HG02798 (cell line): ENCODE measurements around the gene GUCD1.
"Not testable (repeated sequence)": the region's sequence is repeated elsewhere in the genome, so short reads cannot be mapped to it uniquely, and the experiment has no call there.

Experiments used
- ATAC-seq: cut with Tn5 transposase; IDR thresholded peaks from one replicate; pipeline ENCODE4 v1.9.1; 2021; ENCODE audit warnings: mild to moderate bottlenecking; ENCODE audit not compliant: unreplicated experiment, poor library complexity

The GUCD1 gene

DNA sequence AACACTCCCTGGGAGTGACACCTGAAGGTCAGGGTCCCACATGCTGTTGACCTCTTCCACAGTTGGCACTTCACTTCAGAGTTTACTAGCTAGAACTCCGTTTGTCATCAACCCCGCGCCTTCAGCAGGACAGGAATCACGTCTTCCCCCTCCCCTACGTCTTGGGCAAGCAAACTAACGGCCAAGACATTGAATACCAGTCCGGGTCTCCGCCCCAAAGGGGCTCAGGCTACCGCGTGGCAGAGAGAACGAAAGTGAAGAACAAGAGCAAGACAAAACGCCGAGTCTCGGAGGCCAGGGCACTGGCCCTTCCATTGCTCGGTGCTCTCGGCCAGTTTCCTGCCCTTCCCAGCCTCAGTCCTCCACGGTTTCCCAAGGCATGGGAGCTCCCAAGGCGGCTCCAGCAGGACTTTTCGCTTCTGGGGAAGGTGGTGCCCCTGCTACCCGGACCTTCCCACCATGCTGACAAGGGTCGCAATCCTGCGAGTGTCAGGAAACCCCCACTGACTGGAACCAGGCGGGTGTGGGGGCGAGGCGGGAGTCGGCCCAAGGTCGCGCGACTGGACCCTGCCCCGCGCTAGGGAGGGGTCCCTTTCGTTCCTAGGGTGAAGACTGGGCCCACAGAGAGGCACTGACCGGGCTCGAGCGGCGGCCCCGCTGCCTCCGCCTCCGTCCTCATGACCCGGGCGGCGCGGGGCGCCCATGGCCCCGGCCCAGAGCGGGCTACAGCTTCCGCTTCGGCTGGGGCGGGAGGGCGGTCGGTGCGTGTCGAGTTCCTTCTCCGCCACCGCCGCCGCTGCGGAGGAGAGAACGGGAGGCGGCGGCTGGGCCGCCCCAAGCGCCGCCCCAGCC is at the start of gene GUCD1:
TSS of gene GUCD1 (minus strand) at position 826 of the 852 bp plus-strand sequence. CDS start at position 679, 147 bp downstream.
- ATAC-seq, result no peak

DNA sequence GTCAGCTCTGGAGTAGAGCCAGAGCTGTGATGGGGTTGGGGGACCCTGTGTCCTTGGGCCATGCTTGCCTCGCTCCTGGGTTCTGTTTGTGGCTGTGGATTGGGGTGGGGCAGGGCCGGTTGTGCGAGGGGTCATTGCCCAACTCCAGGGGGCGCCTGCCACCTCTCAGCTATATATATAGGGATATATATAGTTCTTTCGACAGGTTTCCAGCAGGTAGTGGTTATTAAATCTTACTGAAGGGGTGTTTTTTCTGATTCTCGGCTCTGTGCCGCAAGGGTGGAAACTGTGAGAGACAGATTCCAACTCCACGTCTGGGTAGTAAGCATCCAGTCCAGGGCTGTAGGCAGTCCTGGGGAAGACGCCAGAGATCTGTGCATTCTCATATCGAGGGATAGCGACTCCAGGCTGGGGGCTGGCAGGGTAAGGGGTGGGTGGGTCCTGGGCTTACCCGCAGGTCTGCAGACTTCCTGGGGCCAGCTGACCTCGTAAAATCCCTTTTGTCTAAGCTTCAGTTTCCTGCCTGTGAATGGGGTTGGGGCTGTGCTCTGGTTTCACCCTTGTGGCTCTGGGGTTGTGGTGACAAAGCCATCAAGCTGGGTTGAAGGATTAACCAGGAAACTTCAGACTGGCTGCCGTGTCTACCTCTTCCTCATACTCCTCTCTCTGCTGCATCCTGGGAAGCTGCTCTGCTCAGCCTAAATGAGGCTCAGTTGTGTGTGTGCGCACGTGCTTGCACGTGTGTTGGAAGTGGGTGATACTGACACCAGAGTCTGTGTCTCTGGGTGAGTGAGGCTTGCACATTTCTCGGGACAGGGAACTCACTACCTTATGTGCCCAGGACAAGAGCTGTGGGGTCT is 49.1 kb upstream of the GUCD1 start:
- not testable (repeated sequence) for ATAC-seq

DNA sequence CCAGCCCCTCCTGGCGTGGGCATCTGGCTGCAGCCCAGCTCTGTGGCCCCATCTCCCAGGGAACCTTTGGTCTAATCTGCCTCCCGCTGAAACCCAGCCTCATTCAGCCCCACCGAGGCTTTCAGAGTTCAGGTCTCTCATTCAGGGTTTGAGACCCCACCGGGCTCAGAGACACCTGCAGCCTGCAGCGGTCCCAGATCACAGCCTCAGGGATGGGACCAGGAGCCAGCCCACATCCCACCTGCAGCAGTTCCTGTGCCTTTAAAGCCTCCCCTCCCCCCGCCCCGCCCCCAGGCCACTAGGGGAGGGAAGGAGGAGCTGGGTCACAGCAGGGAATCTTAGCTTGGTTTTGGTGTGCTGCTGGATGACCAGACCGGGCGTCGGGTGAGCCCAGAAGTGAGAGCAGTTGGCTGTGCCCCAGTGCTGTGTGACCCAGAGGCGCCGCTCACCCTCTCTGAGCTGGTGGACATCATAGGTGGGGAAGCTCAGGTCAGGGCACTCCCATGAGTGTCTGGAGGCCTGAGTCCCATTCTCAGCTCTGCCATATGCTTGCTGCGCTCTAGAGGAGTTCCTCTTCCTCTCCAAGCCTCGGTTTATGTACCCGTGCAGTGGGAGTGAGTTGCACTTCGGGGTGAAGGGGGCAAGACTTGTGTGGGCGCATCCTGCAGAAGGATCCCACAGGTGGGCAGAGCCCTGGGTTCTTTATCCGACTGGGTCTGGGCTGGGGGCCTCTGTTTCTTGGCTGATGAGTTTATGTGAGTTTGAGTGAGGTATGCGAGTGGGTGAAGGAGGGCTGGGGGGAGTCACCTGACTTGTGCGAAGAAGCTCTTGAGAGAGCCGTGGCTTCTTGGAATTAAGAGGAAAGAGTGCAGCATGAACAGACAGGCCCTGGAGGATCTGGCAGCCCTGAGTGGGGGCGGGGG is 48.2 kb upstream of the GUCD1 start, which contains the start of gene GGT1:
TSS of gene GGT1 (plus strand) at position 347 of the 923 bp plus-strand sequence. CDS start 7,889 bp downstream, outside the sequence.
- ATAC-seq, result not testable (repeated sequence)

DNA sequence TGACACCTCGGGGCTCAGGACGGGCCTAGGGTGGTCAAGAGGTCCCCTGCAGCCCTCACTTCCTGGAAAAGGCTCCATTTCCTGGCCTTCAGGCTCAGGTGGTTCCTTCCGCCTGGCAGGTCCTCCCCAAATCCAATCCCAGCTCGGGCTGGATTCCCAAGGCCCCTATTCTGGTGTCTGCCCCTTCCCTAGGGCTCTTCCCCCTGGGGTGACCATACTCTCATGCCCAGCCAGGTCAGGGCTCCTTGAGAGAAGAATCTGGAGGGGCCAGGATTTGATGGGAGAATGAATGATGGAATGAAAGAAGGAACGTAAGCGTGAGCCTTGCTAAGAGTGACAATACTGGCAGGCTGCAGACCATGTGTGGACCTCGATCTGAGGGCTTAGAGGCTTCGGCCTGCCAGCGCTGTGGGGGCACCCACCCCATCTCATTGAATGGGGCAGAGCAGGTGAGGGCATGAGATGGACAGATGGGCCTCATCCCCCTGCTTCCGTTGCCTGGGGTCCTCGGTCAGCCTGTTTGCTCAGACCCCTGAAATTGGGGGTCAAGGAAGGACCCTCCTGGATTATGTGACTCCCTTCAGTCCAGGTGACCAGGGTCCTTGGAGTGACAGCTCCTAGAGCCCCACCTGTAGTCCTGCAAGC is 47.3 kb upstream of the GUCD1 start:
- ATAC-seq, result not testable (repeated sequence)

DNA sequence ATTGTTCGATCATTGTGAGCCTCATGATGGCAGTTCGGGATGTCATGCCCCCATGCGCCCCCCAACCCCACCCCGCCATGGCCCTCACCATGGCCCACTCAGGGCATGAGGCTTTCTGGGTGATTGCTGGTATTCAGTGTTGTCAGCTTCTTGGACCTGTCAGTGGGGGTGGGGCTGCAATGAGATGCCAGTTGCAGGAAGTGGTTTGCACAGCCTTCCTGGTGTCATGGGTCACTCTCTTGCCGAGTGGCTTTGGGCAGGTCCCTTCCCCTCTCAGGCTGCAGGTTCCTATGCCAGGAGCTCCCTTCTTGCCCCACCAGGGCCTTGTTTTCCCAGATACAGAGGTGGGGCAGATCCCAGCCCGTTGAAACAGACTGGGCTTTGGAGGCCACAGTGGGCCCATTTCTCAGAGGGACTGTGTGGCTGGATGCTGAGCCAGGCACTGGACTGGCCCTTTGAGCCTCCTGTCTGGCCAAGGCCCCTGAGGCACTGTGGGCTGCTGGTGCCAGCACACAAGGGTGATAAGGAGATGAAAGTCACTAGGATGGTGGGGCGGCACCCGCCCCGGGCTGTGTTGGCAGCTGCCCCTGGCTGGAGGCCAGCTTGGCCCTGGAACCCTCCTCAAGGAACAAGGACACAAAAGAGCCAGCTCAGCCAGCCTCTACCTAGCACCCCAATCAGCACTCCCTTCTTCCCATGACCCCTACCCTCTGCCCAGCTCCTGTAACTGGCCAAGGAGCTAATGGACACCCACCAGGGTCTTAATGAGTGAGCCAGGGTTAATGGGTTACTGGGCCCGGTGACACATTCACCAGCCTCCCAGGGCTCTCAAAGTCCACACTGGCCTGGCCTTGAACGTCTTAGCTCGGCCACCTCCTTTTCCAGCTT is 46.5 kb upstream of the GUCD1 start:
- no peak for ATAC-seq

DNA sequence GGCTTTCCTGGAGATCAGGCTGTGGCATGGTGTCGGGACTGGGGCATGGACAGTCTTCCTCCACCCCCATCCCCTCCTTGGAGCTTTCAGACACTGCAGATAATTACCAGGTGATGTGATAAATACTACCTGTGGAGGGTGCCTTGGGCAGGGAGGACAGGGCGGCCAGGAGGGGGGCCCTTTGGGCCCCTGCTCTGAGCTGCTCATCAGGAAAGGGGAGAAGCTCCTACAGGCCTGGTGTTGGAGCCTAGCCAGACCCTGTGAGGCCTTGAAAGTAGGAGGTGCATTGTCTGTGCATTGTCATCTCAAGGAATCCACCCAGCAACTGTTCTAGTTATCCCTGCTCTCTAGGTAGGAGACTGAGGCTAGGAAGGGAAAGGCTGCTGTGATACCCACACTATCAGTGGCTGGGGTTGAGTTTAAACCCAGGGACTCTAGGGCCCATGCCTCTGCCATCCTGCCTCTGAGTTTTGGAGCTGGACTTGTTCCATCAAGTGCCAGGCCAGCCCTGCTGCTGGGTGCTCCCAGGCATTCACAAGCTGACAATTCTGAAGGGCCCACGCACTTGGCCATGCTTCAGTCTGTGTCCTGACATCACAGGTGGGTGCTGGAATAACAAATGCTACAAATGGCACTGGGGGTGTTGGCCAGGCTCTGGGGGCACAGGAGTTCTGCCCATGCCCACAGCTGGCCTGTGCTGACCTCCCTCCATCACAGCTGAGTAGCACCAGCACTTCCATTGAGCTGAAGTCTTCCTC is 45.2 kb upstream of the GUCD1 start:
- ATAC-seq, result not testable (repeated sequence)

DNA sequence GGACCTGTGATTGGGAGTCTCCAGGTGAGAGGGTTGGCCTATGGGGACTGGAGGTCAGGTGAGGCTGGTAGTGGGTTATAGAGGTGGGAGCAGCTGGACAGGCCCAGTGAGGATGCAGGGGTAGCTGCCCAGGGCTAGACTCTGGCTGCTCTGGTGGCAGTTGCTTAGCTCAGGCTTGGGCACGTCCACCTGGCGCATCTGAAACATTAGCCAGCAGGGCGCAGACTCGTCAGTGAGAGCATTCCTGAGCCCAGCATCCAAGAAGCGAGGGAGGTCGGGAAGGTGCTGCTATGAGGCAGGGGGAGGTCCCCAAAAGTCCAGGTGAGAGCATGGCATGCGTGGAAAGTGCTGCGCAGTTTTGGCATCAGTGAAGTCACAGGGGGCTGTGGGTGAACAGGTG is 44.6 kb upstream of the GUCD1 start:
- no peak for ATAC-seq

DNA sequence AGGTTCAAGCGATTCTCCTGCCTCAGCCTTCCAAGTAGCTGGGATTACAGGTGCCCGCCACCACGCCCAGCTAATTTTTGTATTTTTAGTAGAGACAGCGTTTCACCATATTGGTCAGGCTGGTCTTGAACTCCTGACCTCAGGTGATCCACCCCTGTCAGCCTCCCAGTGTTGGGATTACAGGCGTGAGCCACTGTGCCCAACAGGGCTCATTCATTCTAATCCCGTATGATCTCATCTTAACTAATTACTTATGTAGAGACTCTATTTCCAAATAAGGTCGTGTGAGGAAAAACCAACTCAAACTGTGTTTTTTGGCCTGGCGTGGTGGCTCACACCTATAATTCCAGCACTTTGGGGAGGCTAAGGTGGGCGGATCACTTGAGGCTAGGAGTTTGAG is 42.1 kb upstream of the GUCD1 start:
- not testable (repeated sequence) for ATAC-seq

DNA sequence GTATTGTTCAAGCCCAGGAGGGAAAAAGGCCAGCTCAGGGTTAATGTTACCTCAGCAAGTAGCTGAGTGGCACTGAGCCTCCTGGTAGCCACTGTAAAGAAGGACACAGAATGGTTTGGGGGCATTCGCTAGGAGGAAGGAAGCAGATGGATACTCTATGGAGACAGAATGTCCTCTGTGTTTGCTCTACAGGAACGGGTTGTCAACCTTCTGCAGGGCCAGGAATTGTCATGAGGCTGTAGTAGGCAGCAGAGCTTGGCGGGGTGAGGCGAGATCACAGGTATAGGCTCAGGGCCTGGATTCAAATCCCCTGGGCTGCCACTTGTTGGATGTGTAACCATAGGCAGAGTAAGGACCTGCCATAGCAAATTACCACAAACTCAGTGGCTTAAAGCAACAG is 40.9 kb upstream of the GUCD1 start:
- ATAC-seq, result no peak

DNA sequence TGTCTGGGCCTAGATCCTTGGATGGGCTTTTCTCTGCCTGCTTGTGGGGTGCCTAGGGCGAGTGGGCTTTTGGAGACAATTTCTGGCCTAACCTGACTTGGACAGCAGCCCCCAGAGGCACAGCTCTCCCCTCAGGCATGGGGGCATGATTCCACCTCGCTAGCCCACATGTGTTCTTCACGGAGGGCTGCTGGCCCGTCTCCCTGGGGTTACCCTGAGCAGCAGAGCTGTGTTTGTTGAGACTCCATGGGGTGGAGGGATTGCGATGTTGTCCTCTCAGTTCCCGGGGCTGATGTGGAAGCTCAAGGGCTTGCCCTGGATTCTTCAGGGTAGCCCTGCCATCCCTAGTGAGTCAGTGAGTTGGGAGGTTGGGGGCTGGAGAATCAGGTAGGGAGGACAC is 40.3 kb upstream of the GUCD1 start:
- ATAC-seq, result no peak

DNA sequence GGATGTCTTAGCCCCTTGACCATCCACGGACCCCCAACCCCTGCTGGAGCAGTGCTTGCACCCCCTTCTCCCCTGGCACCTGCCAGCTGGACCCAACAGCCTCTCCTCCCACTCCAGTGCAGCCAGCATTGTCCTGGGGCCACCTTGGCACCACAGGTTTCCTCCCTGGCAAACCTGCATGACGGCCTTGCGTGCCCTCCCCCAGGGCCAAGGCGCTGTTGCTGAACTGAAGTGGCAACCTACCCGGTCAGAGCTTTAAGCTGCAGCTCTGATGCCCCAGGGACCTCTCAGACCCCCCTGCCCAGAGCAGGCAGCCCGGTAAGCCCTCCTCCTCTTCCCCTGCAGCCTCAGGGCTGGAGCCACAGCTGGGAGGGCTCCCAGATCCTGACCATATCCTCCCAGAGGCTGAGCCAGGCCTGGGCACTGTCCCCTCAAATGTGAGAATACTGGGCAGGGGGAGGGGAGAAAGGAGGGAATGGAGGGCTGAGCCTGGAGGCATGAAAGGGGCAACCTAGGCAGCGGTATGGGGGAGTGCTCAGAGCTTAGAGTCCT is 39.7 kb upstream of the GUCD1 start:
- ATAC-seq, result no peak

DNA sequence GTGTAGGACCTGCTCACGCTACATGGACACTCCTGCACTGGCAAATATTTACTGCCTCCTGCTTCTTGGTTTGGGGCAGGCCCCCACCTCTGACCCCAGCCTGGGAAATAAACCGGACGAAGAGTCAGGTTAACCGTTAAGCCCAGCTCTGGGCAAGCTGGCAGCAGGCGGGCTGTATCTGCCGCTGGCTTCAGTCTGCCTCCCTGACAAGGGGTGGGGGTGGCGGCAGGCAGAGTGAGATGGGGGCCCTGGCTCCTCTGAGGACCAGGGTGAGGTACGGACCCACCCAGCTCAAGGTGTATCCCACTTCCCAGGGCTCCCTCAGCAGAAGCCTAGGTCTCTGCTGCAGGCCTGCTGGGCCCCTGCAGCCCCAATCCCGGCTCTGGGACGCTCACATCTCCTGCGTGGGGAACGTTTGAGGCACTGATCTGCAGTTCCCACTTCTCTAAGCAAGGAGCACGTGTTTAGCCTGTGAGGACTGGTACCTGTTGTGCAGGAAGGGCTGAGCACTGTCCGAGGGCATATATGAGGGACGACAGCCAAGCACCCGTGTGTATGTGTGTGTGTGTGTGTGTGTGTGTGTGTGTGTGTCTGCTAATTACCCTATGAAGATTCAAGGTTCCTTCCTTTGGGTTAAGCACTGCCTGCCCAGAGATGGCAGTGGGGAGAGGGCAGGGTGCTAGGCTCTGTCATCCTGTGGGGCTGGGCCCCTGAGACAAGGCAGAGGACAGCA is 39.1 kb upstream of the GUCD1 start:
- ATAC-seq, result no peak

DNA sequence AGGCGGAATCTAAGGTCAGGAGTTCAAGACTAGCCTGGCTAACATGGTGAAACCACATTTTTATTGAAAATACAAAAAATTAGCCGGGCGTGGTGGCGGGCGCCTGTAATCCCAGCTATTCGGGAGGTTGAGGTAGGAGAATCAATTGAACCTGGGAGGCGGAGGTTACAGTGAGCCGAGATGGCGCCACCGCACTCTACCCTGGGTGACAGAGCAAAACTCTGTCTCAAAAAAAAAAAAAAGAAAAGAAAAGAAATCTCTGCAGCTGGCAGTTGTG is 38.6 kb upstream of the GUCD1 start:
- not testable (repeated sequence) for ATAC-seq

DNA sequence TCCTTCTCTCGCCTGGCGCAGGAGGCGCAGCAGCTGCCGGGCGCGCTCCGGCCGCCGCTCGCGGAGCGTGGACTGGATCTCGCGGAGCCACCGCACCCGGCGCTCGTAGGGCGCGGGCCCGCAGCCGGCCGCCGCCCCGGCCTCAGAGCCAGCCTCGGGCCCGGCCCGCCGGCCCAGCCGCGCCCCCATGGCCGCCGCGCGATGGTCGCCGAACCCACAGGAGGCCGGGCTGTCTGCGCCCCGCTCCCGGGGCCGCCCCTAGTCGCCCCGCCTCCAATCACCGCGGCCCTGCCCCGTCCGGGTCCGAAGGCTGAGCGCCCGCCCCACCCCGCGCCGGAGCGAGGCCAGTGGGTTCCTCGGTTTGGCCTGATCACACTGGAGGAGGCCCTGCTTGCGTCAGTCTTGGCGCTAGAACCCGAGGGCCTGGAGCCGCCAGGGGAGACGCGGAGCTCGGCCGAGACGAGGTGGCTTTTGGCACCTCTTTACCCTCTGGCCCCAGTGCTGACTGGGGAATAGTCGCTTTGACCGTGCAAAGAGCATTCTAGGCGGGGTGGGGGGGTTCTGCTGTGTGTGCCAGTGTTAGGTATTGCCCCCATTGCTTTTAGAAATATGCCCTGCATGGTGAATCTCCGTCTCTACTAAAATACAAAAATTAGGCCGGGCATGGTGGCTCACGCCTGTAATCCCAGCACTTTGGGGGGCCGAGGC is 38.1 kb upstream of the GUCD1 start, which contains the start of gene LRRC75B:
TSS of gene LRRC75B (minus strand) at position 223 of the 708 bp plus-strand sequence. CDS start at position 189, 34 bp downstream.
- peak; percentile 74 for ATAC-seq

DNA sequence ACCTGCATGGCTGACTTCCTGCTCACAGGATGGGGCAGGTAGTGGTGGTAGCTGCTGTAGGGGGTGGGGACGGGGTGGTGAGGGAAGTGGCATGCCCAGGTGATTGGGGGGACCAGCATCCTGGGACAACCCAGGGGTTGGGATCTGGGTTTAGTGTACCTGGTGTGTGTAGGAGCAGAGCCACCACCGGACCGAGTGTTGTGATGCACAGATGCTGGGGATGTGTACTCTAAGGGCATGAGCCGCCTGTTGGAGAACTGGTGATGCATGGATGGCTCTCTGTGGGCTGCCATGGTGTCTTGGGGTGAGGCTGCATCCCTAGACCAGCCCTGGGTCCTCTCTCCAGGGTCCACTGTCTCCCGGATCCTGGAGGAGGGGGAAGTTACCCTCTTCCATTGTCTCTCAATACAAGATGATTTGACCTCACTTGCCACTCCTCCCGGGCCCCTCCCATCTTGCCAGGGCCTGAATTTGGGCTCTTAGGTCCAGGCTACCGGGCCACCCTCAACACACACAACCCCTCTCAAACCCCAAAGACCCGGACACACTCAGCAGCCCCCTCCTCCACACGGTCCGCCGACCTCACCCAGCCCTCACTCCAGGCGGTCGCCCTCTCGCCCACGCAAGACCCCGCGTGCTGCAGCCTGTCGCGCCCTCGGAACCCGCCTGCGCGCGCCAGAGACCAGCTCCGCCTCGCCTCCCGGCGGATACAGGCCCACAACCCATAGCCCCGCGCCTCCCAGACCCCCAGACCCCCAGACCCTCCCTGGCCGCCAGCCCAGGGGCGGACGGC is 37.3 kb upstream of the GUCD1 start:
- peak; percentile 5 for ATAC-seq
